ENCODE measurements around the gene ITGA3.

- TF ChIP-seq EZH2phosphoT487 (IDR thresholded peaks at IDR 0.05; ENCODE audit: insufficient read depth, low read depth), result no peak
- TF ChIP-seq EZH2 (IDR thresholded peaks at IDR 0.05; ENCODE audit: insufficient read depth, poor library complexity, severe bottlenecking), result no peak
These were observed 34.2 kb downstream of the ITGA3 start for GRCh38 chr17:50090071-50090470.
